PC-9 (cell line): ENCODE results near the gene ZNF680. TPM values are rescaled to one million over a fixed set of nuclear protein-coding genes. Genes with fewer than 3 reads are reported as not detected.

Experiments used
- BruUV-seq: library from RNA; stranded (reverse); fragments of 400-500 nt; replicated peaks from 2 replicates; lab custom pipeline; 2021; lab: Mats Ljungman, UMichigan
- CTCF ChIA-PET: fragments of 300-600 bp; sonication (Branson Sonifier 250); formaldehyde crosslinking; loops from one replicate; lab custom pipeline; 2022; ENCODE audit warnings: antibody characterized with exemption; lab: Charles Lee
- POLR2A ChIA-PET: fragments of 300-600 bp; sonication (Branson Sonifier 250); formaldehyde crosslinking; loops from one replicate; lab custom pipeline; 2022; ENCODE audit warnings: antibody characterized with exemption; ENCODE audit not compliant: unreplicated experiment; lab: Charles Lee
- DNase-seq, 2 experiments: peaks; one replicate each; pipeline versions ENCODE4 v3.0.0 to v3.0.0-alpha.2; 2015 to 2022; ENCODE audit warnings: mixed read lengths in 1 of 2
- H2AFZ ChIP-seq: fragments of 200-600 bp; sonication (generic); 2 replicates; pipeline ENCODE4 v1.8.1; 2017; ENCODE audit warnings: antibody characterized with exemption
- H3F3A ChIP-seq: fragments of 200-600 bp; sonication (generic); 2 replicates; pipeline ENCODE4 v1.8.1; 2017; ENCODE audit warnings: antibody characterized with exemption, mild to moderate bottlenecking, low read depth; ENCODE audit not compliant: insufficient read depth
- H3K27ac ChIP-seq: fragments of 200-600 bp; sonication (generic); 2 replicates; pipeline ENCODE4 v1.6.1; 2016; ENCODE audit warnings: mixed run types
- H3K27me3 ChIP-seq: fragments of 200-600 bp; sonication (generic); 2 replicates; pipeline ENCODE4 v1.6.1; 2016; ENCODE audit warnings: low read depth, mixed run types; ENCODE audit not compliant: insufficient read depth
- H3K36me3 ChIP-seq: fragments of 200-600 bp; sonication (generic); 2 replicates; pipeline ENCODE4 v1.6.1; 2016; ENCODE audit warnings: low read depth, mixed run types
- H3K4me1 ChIP-seq: fragments of 200-600 bp; sonication (generic); replicated peaks from 2 replicates; pipeline ENCODE4 v1.6.1; 2016; ENCODE audit warnings: mixed run types; ENCODE audit not compliant: insufficient read depth
- H3K4me2 ChIP-seq: fragments of 200-600 bp; sonication (generic); 2 replicates; pipeline ENCODE4 v1.6.1; 2017; ENCODE audit warnings: mixed run types
- H3K4me3 ChIP-seq: fragments of 200-600 bp; sonication (generic); 2 replicates; pipeline ENCODE4 v1.6.1; 2016; ENCODE audit warnings: mixed run types
- H3K79me2 ChIP-seq: fragments of 200-600 bp; sonication (generic); 2 replicates; pipeline ENCODE4 v1.6.1; 2017; ENCODE audit warnings: low read depth, mixed run types
- H3K9me2 ChIP-seq: fragments of 200-600 bp; sonication (generic); 2 replicates; pipeline ENCODE4 v1.8.1; 2017; ENCODE audit warnings: mild to moderate bottlenecking; ENCODE audit not compliant: insufficient read depth
- H3K9me3 ChIP-seq: fragments of 200-600 bp; sonication (generic); 2 replicates; pipeline ENCODE4 v1.8.1; 2016; ENCODE audit warnings: low read depth; ENCODE audit not compliant: insufficient read depth
- H4K20me1 ChIP-seq: fragments of 200-600 bp; sonication (generic); 2 replicates; pipeline ENCODE4 v1.8.1; 2017; ENCODE audit not compliant: insufficient read depth
- EZH2 ChIP-seq: fragments of 200-600 bp; sonication (generic); IDR thresholded peaks from 2 replicates; pipeline ENCODE4 v1.8.0; 2017; ENCODE audit warnings: antibody characterized with exemption, low read depth
- intact Hi-C: fragments of 100-400 bp; cut with micrococcal nuclease; formaldehyde crosslinking; loops from one replicate; pipeline ENCODE4 v1.10.0; 2022; ENCODE audit not compliant: unreplicated experiment
- total RNA-seq: library from RNA; stranded (reverse); gene quantifications from 2 replicates; pipeline ENCODE4 v1.2.3, GENCODE V29; 2021
- TF ChIP-seq, protein P1 (sequence below): fragments of 200-600 bp; sonication (generic); conservative IDR thresholded peaks from 2 replicates; pipeline ENCODE4 v1.6.1; 2017; ENCODE audit warnings: mixed run types, antibody characterized with exemption, mild to moderate bottlenecking, moderate library complexity

ZNF680 gene
- total RNA-seq, 1 experiment from 2014 or later: 17.9 TPM

DNA sequence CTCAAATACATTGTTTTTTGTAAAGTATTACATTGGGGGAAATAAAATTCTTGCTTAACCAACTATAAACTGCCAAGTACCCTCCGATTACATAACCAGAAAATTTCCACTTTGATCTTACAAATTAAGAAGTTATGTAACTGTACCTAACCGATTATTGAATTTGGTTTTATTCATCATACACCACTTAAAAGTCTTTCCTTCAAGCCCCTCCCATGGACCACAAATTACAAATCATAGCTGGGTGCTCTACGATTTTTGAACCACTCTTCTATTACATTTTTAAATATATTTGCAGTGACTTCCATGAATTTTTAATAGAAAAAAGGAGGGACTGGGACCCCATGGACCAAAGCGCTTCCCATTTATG, 630 bp downstream of the ZNF680 start:
- H3K79me2 ChIP-seq: peaks cover 38% of the 10 kb centered on the region
- H2AFZ ChIP-seq: peak overlapping the region; percentile 89
- H3K27me3 ChIP-seq: no peaks in the 10 kb centered on the region
- ChIA-PET CTCF (no interaction called here), POLR2A (no interaction called here)
- H3K27ac ChIP-seq: no peak overlapping the region
- H3K36me3 ChIP-seq: peaks cover 3% of the 10 kb centered on the region; the same call in 1 of the 2 replicates
- H4K20me1 ChIP-seq: no peaks in the 10 kb centered on the region
- H3F3A ChIP-seq: no peaks in the 10 kb centered on the region
- H3K4me2 ChIP-seq: peak overlapping the region; percentile 88
- intact Hi-C loops: loop anchor here (2.0 kb wide), 1 partner anchor 255 kb away; no protein-coding TSS in a partner anchor
- H3K9me2 ChIP-seq: no peaks in the 10 kb centered on the region
- no peak for DNase-seq
- no TSS peak for BruUV-seq
- H3K4me1 ChIP-seq: 0 out of 2 replicates have a peak, but pooled peaks cover 5% of the 10 kb centered on the region
- peak overlapping the region; percentile 83 for H3K4me3 ChIP-seq
- TF ChIP-seq, protein P1, sequence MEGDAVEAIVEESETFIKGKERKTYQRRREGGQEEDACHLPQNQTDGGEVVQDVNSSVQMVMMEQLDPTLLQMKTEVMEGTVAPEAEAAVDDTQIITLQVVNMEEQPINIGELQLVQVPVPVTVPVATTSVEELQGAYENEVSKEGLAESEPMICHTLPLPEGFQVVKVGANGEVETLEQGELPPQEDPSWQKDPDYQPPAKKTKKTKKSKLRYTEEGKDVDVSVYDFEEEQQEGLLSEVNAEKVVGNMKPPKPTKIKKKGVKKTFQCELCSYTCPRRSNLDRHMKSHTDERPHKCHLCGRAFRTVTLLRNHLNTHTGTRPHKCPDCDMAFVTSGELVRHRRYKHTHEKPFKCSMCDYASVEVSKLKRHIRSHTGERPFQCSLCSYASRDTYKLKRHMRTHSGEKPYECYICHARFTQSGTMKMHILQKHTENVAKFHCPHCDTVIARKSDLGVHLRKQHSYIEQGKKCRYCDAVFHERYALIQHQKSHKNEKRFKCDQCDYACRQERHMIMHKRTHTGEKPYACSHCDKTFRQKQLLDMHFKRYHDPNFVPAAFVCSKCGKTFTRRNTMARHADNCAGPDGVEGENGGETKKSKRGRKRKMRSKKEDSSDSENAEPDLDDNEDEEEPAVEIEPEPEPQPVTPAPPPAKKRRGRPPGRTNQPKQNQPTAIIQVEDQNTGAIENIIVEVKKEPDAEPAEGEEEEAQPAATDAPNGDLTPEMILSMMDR: no peak
- TF ChIP-seq EZH2: no peak
- 0 out of 2 replicates have a peak, but pooled peaks cover 6% of the 10 kb centered on the region for H3K9me3 ChIP-seq

DNA sequence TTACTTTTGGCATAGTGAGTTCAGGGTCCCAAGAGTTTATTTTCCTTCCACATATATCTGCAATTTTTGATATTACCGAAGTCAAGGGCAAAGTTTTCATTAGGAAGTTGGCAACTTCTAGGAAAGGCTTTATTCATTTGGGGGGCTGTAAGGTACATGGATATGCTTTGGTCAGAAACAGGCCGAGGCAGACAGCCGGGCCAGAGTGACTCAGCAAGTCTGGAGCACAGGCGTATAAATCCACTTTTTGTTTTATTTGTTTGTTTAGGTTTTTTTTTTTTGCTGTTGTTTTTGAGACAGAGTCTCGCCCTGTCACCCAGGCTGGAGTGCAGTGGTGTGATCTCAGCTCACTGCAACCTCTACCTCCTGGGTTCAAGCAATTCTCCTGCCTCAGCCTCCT, 3.7 kb downstream of the ZNF680 start:
- DNase-seq: peak in 1 of 2 experiments; percentile 20
- H3K4me3 ChIP-seq: no peak overlapping the region
- POLR2A ChIA-PET: interaction anchor here (0.6 kb wide), 1 partner anchor 13 kb away, joined by 7 read pairs; no protein-coding TSS in a partner anchor
- H3K4me1 ChIP-seq: 0 out of 2 replicates have a peak, but pooled peaks cover 5% of the 10 kb centered on the region
- no peaks in the 10 kb centered on the region for H3K27me3 ChIP-seq
- peaks cover 44% of the 10 kb centered on the region for H3K79me2 ChIP-seq
- no peak overlapping the region for H3K4me2 ChIP-seq
- intact Hi-C loops: no loop called here
- no TSS peak for BruUV-seq
- no peak overlapping the region for H3K27ac ChIP-seq
- 0 out of 2 replicates have a peak, but pooled peaks cover 8% of the 10 kb centered on the region for H3K9me3 ChIP-seq
- H3F3A ChIP-seq: no peaks in the 10 kb centered on the region
- no peaks in the 10 kb centered on the region for H3K9me2 ChIP-seq
- H2AFZ ChIP-seq: no peak overlapping the region
- no peak for TF ChIP-seq EZH2
- TF ChIP-seq, protein P1: no peak
- CTCF ChIA-PET: no interaction called here
- peaks cover 3% of the 10 kb centered on the region; the same call in 1 of the 2 replicates for H3K36me3 ChIP-seq
- no peaks in the 10 kb centered on the region for H4K20me1 ChIP-seq

- no peak overlapping the region for H3K4me2 ChIP-seq
- TF ChIP-seq, protein P1: no peak
- TF ChIP-seq EZH2: no peak
These were observed 4.1 kb downstream of the ZNF680 start for GRCh38 chr7:64558781-64559180.

More at GRCh38 chr7:64558781-64559180, 4.1 kb downstream of the ZNF680 start:
- Histone ChIP-seq H3F3A (no peaks in the 10 kb centered on the region), H2AFZ (no peak overlapping the region), H3K79me2 (peaks cover 44% of the 10 kb centered on the region), H3K36me3 (peaks cover 3% of the 10 kb centered on the region; the same call in 1 of the 2 replicates), H3K27ac (no peak overlapping the region), H3K4me3 (no peak overlapping the region), H4K20me1 (no peaks in the 10 kb centered on the region), H3K9me3 (0 out of 2 replicates have a peak, but pooled peaks cover 8% of the 10 kb centered on the region), H3K27me3 (no peaks in the 10 kb centered on the region), H3K9me2 (no peaks in the 10 kb centered on the region), H3K4me1 (0 out of 2 replicates have a peak, but pooled peaks cover 5% of the 10 kb centered on the region)
- intact Hi-C loops: no loop called here
- BruUV-seq: no TSS peak
- ChIA-PET CTCF (no interaction called here), POLR2A (interaction anchor here (0.6 kb wide), 1 partner anchor 13 kb away, joined by 7 read pairs; no protein-coding TSS in a partner anchor)
- DNase-seq: no peak
